Subcutaneous adipose tissue (tissue), 4 donors: Measurements from ENCODE around the gene PTPRS. TPM values are rescaled to one million over a fixed set of nuclear protein-coding genes. Genes with fewer than 3 reads are reported as not detected.

Experiments
- CTCF ChIP-seq: fragments of 450-650 bp; IDR thresholded peaks from one replicate; pipeline ENCODE4 v1.5.1; 2016; ENCODE audit warnings: low read depth, mild to moderate bottlenecking, control low read depth, antibody characterized with exemption, moderate library complexity
- total RNA-seq, 4 donors: library from RNA; depleted of rRNA; stranded (reverse); fragments of >200 nt; gene quantifications; one replicate each; pipeline ENCODE4 v1.1.0, GENCODE V29; 2016

The PTPRS gene
- total RNA-seq, 4 donors from 2014 or later = 261 to 700 (median 461) TPM

GRCh38 chr19:5303208-5303607 lies 37.4 kb downstream of the PTPRS start:
- no peak for TF ChIP-seq CTCF

GRCh38 chr19:5302396-5302795 lies 38.2 kb downstream of the PTPRS start:
- no peak for TF ChIP-seq CTCF

- TF ChIP-seq CTCF = no peak
Measured at GRCh38 chr19:5299137-5299536, 41.5 kb downstream of the PTPRS start.

- no peak for TF ChIP-seq CTCF
Measured at GRCh38 chr19:5298471-5298901, 42.1 kb downstream of the PTPRS start.

- TF ChIP-seq CTCF = no peak
Measured at GRCh38 chr19:5297272-5297669, 43.3 kb downstream of the PTPRS start.

- no peak for TF ChIP-seq CTCF
Measured at GRCh38 chr19:5296457-5297271, 43.9 kb downstream of the PTPRS start.

GRCh38 chr19:5296021-5296420 lies 44.6 kb downstream of the PTPRS start:
- no peak for TF ChIP-seq CTCF
